ENCODE data around the gene COQ5.

Gene COQ5

GRCh38 chr12:120554678-120555077, 25.7 kb upstream of the COQ5 start:
- no peak for TF ChIP-seq CTCF (conservative IDR thresholded peaks at IDR 0.05; ENCODE audit: low read length)
- H3K4me3 ChIP-seq (ENCODE audit: low read length): no peak overlapping the region
- DNase-seq (ENCODE audit: low read depth): no peak

- no peak overlapping the region for H3K4me3 ChIP-seq (ENCODE audit: low read length)
- no peak for DNase-seq (ENCODE audit: low read depth)
Observed at GRCh38 chr12:120546050-120546386, 17.1 kb upstream of the COQ5 start.

DNA sequence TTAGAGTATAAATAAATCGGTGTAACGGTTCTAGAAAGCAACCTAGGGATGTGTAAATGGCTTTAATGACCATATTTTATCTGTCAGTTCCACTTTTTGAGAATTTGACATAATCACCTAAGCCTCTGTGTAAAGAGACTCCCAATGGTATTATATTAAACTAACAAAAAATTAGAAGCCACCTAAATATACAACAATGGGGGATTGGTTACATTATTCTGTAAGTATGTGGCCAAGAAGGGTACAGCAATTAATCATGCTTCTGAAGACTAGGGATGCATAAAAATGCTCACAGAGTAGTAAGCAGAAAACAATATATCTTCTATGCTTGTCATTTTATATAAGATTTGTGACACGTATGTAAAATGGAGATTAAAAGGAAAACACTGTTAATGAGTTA, 15.7 kb upstream of the COQ5 start:
- no peak overlapping the region for H3K4me3 ChIP-seq (ENCODE audit: low read length)
- no peak for DNase-seq (ENCODE audit: low read depth)
- TF ChIP-seq CTCF (conservative IDR thresholded peaks at IDR 0.05; ENCODE audit: low read length): no peak

More at GRCh38 chr12:120546050-120546386, 17.1 kb upstream of the COQ5 start:
- no peak for TF ChIP-seq CTCF (conservative IDR thresholded peaks at IDR 0.05; ENCODE audit: low read length)

- DNase-seq (ENCODE audit: low read depth): no peak
- no peak overlapping the region for H3K4me3 ChIP-seq (ENCODE audit: low read length)
- TF ChIP-seq CTCF (conservative IDR thresholded peaks at IDR 0.05; ENCODE audit: low read length): no peak
Observed at GRCh38 chr12:120542166-120542565, 13.2 kb upstream of the COQ5 start.

DNA sequence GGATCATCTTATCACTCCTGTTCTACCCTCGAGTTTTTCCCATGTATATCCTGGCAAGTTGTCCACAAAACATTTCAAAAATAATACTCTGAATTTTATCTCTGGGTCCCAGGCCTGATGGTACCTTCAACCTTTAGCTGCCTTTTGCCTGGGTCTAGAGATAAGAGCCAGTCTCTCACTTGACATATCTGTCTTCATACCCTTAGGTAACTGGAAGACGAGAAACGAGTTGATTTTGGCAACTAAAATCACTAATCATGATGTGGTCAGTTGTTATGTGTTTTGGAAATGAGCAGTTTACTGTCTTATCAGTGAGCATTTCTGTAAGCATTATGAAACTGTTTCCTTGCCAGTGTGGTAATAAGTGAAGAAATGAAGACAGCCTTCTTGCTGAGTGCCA, 11.5 kb upstream of the COQ5 start:
- no peak overlapping the region for H3K4me3 ChIP-seq (ENCODE audit: low read length)
- TF ChIP-seq CTCF (conservative IDR thresholded peaks at IDR 0.05; ENCODE audit: low read length): no peak
- DNase-seq (ENCODE audit: low read depth): peak; percentile 50

DNA sequence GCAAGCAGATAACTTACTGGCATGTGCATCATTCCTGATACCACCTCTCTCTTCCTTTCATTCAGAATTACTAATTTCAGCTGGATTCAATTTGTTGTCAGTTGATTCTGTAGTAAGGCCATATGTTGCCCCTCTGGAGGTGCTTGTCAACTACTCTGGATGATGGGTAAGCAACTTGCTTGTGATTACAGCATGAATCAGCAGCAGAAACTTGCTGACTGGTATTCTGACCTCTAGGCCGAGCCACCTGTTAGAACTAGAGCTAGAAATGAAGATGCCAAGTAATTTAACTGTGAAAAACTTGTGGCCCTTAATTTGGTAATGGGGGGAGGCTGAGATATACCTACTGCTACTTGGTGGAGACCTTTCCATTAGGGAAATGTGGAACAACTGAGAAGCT, 10.3 kb upstream of the COQ5 start:
- DNase-seq (ENCODE audit: low read depth): peak; percentile 67
- no peak for TF ChIP-seq CTCF (conservative IDR thresholded peaks at IDR 0.05; ENCODE audit: low read length)
- no peak overlapping the region for H3K4me3 ChIP-seq (ENCODE audit: low read length)

DNA sequence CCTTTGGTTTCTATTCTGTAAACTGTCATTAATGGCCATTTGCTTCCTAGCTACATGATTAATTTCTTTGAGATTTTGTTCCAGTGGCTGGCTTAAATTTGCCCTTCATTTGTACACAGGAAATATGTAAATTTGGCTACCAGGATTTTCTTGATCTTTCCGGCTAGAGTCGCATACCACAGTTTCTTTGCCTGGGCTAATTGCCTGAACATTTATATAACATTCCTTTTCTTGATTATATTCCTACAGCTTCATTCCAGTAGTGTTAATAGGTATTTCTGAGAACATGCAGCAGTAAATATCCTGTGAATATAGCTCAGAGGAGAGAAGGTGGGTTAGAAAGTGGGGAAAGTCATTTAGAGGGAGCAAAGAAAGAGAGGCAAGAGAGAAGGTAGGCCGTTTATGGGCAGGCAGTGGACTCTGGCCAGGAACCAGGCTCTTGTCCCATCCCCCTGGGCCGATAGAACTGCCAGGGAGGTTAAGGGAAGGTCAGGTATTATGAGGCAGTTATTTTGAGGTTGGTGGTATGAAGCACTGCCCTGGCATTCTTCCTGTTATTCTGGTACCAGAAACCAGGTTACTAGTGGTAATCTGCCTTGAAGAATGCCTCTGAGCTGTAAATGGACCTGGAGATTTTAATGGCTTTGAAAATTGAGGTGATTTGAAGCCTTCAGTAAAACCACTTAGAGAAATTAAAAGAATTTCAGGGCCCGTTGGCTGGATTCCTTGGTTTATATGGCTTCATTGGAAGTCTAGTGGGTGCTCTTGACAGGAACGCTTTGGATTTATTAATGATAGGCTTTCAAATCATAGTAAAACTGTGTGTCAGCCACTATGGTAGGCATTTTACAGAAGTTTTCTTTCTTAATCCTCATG, 9.6 kb upstream of the COQ5 start:
- peak; percentile 62 for DNase-seq (ENCODE audit: low read depth)
- H3K4me3 ChIP-seq (ENCODE audit: low read length): peak overlapping the region; percentile 11; the same call in 1 of the 2 replicates
- no peak for TF ChIP-seq CTCF (conservative IDR thresholded peaks at IDR 0.05; ENCODE audit: low read length)

All from AG10803 (cell line).